Measurements from ENCODE around the gene MTO1. TPM values are rescaled to one million over a fixed set of nuclear protein-coding genes. Genes with fewer than 3 reads are reported as not detected.
"Not testable (repeated sequence)": the region's sequence is repeated elsewhere in the genome, so short reads cannot be mapped to it uniquely, and the experiment has no call there.

The MTO1 gene
- total and polyA plus RNA-seq, 2 experiments from 2014 or later: 27.7 to 36.7 TPM

DNA sequence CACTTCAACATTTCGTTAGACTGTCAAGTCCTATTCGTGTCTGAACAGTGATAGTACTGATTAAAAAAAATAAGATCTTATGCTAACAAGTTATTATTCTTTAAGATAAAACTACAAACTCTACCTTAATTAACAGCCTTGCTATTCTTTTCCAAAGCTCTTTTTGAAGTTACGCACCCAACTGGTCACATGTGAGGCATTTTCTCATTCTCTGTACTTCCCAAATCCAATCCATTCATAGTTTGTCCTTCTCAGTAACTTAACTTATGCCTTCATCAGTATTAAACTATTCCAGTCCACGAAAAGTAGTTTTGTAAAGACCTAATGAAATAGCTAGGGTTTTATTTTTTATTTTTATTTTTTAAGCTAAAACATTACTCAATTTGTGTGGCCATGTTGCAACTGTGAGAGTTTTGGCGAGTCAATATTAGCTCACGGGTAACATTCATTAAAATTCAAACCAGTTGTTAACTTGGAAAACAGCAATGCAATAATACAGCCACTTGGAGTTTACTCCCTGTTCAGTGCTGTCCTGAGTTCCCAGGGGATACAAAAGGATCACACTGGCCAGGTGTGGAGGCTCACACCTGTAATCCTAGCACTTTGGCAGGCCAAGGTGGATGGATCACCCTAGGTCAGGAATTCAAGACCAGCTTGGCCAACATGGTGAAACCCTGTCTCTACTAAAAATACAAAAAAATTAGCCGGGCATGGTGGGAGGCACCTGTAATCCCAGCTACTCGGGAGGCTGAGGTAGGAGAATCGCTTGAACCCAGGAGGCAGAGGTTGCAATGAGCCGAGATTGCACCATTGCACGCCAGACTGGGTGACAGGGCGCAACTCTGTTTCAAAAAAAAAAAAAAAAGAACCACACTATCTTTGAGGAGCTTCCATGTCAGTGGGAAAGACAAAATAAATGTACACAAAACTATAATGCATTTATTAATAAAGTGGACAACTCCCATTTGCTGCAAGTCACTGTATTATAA, 87.2 kb downstream of the MTO1 start:
- TF ChIP-seq EZH2 (IDR thresholded peaks at IDR 0.05; ENCODE audit: low read depth, unreplicated experiment): no peak
- TF ChIP-seq, protein P1, sequence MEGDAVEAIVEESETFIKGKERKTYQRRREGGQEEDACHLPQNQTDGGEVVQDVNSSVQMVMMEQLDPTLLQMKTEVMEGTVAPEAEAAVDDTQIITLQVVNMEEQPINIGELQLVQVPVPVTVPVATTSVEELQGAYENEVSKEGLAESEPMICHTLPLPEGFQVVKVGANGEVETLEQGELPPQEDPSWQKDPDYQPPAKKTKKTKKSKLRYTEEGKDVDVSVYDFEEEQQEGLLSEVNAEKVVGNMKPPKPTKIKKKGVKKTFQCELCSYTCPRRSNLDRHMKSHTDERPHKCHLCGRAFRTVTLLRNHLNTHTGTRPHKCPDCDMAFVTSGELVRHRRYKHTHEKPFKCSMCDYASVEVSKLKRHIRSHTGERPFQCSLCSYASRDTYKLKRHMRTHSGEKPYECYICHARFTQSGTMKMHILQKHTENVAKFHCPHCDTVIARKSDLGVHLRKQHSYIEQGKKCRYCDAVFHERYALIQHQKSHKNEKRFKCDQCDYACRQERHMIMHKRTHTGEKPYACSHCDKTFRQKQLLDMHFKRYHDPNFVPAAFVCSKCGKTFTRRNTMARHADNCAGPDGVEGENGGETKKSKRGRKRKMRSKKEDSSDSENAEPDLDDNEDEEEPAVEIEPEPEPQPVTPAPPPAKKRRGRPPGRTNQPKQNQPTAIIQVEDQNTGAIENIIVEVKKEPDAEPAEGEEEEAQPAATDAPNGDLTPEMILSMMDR (conservative IDR thresholded peaks at IDR 0.05; ENCODE audit: low read depth in 2 of 2): peak; percentile 12 to 33; a peak in 2 of 4 replicates
- DNase-seq (ENCODE audit: low spot score) (no peak), ATAC-seq (no peak)
- no peak overlapping the region for H3K27ac Mint-ChIP-seq
- H3F3A ChIP-seq (replicated peaks; ENCODE audit: low read depth): no peaks in the 10 kb centered on the region; the same call in 1 of the 2 replicates
- no peaks in the 10 kb centered on the region for H3K79me2 ChIP-seq (replicated peaks; ENCODE audit: insufficient read depth)
- no peak overlapping the region for H3K4me3 ChIP-seq
- no peaks in the 10 kb centered on the region for H3K4me1 Mint-ChIP-seq
- H3K4me3 Mint-ChIP-seq: no peak overlapping the region
- H3K36me3 ChIP-seq (ENCODE audit: insufficient read depth): no peaks in the 10 kb centered on the region
- no peaks in the 10 kb centered on the region for H3K36me3 Mint-ChIP-seq (ENCODE audit: low read depth)
- no peaks in the 10 kb centered on the region; the same call in 2 of the 3 replicates for H3K9me3 Mint-ChIP-seq
- H2AFZ ChIP-seq: no peak overlapping the region; the same call in 1 of the 2 replicates
- H3K4me1 ChIP-seq (ENCODE audit: insufficient read depth): no peaks in the 10 kb centered on the region
- no peaks in the 10 kb centered on the region for H3K9me2 ChIP-seq (ENCODE audit: insufficient read depth)
- no peak overlapping the region for H3K27ac ChIP-seq (ENCODE audit: low read depth)
- no peaks in the 10 kb centered on the region for H4K20me1 ChIP-seq (replicated peaks; ENCODE audit: insufficient read depth)
- H3K27me3 Mint-ChIP-seq (ENCODE audit: insufficient read depth, low read depth, poor library complexity): peaks cover 2% of the 10 kb centered on the region
- no peaks in the 10 kb centered on the region for H3K27me3 ChIP-seq (ENCODE audit: insufficient read depth)
- no peak overlapping the region for H3K4me2 ChIP-seq

DNA sequence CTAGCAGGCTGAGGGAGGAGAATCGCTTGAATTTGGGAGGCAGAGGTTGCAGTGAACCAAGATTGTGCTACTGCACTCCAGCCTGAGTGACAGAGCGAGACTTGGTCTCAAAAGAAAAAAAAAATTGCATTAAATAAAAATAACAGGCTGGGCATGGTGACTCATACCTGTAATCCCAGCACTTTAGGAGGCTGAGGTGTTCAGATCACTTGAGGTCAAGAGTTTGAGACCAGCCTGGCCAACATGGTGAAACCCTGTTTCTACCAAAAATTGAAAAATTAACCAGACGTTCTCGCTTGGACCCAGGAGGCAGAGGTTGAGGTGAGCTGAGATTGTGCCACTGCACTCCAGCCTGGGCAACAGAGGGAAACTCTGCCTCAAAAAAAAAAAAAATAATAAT, 89.6 kb downstream of the MTO1 start:
- H3K36me3 ChIP-seq (ENCODE audit: insufficient read depth); H3K4me3 ChIP-seq; H3K27ac Mint-ChIP-seq; H3F3A ChIP-seq (replicated peaks; ENCODE audit: low read depth); H3K9me2 ChIP-seq (ENCODE audit: insufficient read depth); DNase-seq (ENCODE audit: low spot score); H3K4me1 Mint-ChIP-seq; H3K4me2 ChIP-seq; H3K36me3 Mint-ChIP-seq (ENCODE audit: low read depth); H3K4me1 ChIP-seq (ENCODE audit: insufficient read depth); H3K79me2 ChIP-seq (replicated peaks; ENCODE audit: insufficient read depth); H2AFZ ChIP-seq; H3K27me3 ChIP-seq (ENCODE audit: insufficient read depth); H3K9me3 Mint-ChIP-seq; H4K20me1 ChIP-seq (replicated peaks; ENCODE audit: insufficient read depth); H3K27me3 Mint-ChIP-seq (ENCODE audit: insufficient read depth, low read depth, poor library complexity); ATAC-seq; H3K4me3 Mint-ChIP-seq: not testable (repeated sequence)
- H3K27ac ChIP-seq (ENCODE audit: low read depth): 0 out of 2 replicates have a peak overlapping the region, but pooled peaks have one; percentile 12

DNA sequence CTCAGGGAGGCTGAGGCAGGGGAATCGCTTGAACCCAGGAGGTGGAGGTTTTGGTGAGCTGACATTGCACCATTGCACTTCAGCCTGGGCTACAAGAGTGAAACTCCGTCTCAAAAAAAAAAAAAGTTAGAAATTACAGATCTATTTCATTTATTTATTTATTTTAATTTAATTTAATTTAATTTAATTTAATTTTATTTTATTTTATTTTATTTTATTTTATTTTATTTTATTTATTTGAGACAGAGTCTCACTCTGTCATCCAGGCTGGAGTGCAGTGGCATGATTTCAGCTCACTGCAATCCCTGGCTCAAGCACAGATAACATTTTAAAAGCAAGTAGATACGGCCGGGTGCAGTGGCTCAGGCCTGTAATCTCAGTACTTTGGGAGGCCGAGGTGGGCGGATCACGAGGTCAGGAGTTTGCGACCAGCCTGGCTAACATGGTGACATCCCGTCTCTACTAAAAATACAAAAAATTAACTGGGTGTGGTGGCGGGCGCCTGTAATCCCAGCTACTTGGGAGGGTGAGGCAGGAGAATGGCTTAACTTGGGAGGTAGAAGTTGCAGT, 93.9 kb downstream of the MTO1 start:
- not testable (repeated sequence) for H3K27ac Mint-ChIP-seq; H3K9me3 Mint-ChIP-seq; H3K4me3 Mint-ChIP-seq; H3K9me2 ChIP-seq (ENCODE audit: insufficient read depth); H3K4me3 ChIP-seq; H3K27ac ChIP-seq (ENCODE audit: low read depth); H3K4me2 ChIP-seq; H3K36me3 ChIP-seq (ENCODE audit: insufficient read depth); H3K27me3 ChIP-seq (ENCODE audit: insufficient read depth); H3K36me3 Mint-ChIP-seq (ENCODE audit: low read depth); H3F3A ChIP-seq (replicated peaks; ENCODE audit: low read depth); H4K20me1 ChIP-seq (replicated peaks; ENCODE audit: insufficient read depth); DNase-seq (ENCODE audit: low spot score); ATAC-seq; H3K79me2 ChIP-seq (replicated peaks; ENCODE audit: insufficient read depth); H3K27me3 Mint-ChIP-seq (ENCODE audit: insufficient read depth, low read depth, poor library complexity)
- peaks cover 13% of the 10 kb centered on the region for H3K4me1 ChIP-seq (ENCODE audit: insufficient read depth)
- H2AFZ ChIP-seq: peak overlapping the region; percentile 84; the same call in 1 of the 2 replicates
- H3K4me1 Mint-ChIP-seq: peaks cover 25% of the 10 kb centered on the region
